Measurements from ENCODE around the gene TRIM47.
"Not testable (repeated sequence)": the region's sequence is repeated elsewhere in the genome, so short reads cannot be mapped to it uniquely, and the experiment has no call there.

TRIM47 gene

DNA sequence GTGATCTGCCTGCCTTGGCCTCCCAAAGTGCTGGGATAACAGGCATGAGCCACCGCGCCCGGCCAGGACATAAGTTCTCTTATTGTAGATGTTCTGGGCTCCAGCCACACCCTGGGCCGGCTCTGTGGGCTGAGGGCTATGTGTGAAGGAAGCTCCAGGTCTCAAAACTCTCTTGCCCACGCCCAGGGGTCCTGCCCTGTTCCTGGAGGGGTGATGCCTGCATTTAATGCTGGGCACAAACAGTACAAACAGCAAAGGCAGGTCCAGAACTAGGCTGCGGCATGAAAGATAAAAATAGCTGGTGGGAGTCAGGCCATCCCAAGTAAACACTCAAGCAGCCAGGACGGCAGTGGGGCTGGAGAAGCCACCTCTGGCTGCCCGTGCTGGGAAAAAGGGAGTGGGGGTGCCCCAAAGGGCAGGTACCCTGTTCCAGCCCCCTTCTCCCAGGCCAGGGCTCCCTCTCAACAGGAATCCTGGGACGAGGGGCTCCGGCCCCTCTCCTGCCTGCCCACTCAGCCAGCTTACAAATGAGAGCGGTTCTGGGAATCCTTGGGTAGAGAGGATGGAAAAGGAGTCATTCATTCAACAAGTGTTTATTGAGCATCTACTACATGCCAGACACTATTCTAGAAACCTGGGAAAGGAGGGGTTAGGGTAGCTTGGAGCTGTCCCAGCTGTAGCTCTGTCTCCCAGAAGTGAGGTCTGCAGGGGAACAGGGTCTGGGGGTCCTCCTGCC lies 4.6 kb downstream of the TRIM47 start:
- TF ChIP-seq, protein P1, sequence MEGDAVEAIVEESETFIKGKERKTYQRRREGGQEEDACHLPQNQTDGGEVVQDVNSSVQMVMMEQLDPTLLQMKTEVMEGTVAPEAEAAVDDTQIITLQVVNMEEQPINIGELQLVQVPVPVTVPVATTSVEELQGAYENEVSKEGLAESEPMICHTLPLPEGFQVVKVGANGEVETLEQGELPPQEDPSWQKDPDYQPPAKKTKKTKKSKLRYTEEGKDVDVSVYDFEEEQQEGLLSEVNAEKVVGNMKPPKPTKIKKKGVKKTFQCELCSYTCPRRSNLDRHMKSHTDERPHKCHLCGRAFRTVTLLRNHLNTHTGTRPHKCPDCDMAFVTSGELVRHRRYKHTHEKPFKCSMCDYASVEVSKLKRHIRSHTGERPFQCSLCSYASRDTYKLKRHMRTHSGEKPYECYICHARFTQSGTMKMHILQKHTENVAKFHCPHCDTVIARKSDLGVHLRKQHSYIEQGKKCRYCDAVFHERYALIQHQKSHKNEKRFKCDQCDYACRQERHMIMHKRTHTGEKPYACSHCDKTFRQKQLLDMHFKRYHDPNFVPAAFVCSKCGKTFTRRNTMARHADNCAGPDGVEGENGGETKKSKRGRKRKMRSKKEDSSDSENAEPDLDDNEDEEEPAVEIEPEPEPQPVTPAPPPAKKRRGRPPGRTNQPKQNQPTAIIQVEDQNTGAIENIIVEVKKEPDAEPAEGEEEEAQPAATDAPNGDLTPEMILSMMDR (conservative IDR thresholded peaks at IDR 0.05; ENCODE audit: low read length) = no peak
- H3K4me3 ChIP-seq (ENCODE audit: low read length) = no peak overlapping the region
- no peak for DNase-seq (ENCODE audit: low read depth)

DNA sequence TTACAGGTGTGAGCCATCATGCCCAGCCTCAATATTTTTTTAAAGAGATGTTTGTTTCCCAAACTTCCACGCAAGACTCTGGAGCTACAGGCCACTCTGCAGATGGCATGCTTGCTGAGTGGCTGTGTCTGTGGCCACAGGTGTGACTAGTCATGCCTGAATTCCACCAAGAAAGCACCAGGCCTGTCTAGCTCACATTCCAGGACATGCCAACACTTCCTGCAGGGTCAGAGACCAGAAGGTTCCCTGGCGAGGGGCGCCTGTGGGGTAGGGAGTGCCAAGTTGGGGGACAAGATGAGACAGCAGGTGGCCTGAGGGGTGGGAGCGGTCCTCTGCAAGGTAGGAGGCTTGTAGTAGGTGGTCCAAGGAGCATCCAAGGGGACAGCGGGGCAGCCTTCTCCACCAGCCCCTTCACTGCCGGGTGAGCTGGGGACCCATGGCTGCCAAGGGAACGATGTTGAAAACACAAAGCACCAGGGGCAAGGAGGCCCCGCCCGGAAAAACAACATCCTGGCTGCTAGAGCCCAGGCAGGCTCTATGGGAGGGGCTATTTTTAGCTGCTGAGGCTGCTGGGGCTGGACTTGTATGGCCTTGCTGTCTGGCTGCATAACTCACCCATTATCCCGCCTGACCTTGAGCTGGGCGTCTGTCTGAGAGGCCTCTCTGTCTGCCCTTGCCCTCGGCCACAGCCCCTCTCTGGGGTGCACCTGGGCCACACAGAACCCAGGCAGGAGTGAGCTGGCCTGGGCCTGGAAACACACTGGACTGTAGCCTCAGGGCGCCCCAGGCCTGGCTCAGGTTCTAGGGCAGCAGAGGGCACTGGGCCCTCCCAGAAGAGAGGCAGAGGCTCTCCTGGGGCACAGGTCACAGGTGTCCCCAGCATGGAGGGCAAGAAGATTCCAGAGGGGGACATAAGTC lies 5.7 kb downstream of the TRIM47 start:
- TF ChIP-seq, protein P1 (conservative IDR thresholded peaks at IDR 0.05; ENCODE audit: low read length) = no peak
- peak; percentile 82 for DNase-seq (ENCODE audit: low read depth)
- no peak overlapping the region for H3K4me3 ChIP-seq (ENCODE audit: low read length)

DNA sequence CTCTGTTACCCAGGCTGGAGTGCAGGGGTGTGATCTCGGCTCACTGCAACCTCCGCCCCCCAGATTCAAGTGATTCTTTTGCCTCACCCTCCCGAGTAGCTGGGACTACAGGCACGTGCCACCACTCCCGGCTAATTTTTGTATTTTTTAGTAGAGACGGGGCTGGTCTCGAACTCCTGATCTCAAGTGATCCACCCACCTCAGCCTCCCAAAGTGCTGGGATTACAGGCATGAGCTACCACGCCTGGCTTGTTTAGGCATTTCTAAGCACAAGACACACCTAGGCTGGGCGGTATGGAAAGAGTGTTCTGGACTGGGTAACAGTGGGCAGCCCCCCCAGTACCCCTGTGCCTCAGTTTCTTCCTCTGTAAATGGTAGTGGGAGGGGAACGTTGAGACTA lies 8.2 kb downstream of the TRIM47 start:
- DNase-seq (ENCODE audit: low read depth) = not testable (repeated sequence)
- peak overlapping the region; percentile 29 for H3K4me3 ChIP-seq (ENCODE audit: low read length)

DNA sequence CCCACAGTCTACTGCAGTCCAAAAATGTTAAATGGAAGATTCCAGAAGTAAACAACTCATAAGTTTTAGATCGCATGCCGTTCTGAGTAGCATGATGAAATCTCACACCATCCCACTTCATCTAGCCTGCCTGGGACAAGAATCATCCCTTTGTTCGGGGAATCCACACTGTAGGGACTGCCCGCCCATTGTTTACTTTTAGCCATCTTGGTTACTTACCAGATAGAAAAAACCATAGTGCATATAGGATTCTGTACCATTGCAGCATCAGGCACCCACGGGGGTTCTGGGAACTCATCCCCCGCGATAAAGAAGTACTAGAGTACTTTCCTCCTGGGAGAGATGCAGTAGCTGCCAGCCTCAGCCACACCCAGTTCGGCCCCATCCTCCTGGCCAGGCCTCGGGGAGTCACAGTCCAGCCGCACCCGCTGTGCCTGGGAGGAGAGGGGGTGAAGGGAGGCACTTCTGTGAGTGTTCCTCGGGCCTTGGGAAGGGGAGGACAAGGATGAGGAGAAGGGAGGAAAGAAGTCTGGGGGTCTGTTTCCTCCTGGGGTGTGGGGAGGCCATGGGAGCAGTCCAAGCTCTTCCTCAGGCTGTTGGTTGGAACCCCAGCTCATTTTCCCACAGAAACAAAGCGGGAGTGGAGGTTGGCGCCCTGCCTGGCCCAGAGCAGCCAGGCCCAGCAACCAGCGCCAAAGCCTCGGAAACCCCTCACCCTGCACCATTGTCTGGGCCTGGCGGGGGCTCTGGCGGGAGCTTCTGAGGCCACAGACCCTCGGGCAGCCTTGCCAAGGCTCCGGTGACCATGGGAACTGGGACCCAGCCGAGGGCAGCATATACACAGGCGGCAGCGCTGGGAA lies 8.9 kb downstream of the TRIM47 start:
- TF ChIP-seq, protein P1 (conservative IDR thresholded peaks at IDR 0.05; ENCODE audit: low read length) = no peak
- peak overlapping the region; percentile 29 for H3K4me3 ChIP-seq (ENCODE audit: low read length)
- DNase-seq (ENCODE audit: low read depth) = peak; percentile 84

DNA sequence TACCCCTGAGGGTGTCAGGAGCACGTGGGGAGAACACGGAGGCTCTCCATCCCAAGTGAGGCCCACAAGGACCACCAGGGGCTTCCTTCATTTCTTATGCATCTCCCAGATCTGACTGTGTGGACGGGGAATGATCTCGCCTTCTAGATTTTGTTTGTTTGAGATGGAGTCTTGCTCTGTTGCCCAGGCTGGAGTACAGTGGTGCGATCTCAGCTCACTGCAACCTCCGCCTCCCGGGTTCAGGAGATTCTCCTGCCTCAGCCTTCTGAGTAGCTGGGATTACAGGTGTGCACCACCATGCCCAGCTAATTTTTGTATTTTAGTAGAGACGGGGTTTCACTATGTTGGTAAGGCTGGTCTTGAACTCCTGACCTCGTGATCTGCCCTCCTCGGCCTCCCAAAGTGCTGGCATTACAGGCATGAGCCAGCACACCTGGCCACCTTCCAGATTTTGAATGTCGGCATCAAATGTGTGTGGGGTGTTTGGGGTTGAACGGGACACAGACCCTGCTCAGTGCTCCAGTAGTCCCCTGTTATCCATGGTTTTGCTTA lies 9.6 kb downstream of the TRIM47 start:
- H3K4me3 ChIP-seq (ENCODE audit: low read length); DNase-seq (ENCODE audit: low read depth): not testable (repeated sequence)

DNA sequence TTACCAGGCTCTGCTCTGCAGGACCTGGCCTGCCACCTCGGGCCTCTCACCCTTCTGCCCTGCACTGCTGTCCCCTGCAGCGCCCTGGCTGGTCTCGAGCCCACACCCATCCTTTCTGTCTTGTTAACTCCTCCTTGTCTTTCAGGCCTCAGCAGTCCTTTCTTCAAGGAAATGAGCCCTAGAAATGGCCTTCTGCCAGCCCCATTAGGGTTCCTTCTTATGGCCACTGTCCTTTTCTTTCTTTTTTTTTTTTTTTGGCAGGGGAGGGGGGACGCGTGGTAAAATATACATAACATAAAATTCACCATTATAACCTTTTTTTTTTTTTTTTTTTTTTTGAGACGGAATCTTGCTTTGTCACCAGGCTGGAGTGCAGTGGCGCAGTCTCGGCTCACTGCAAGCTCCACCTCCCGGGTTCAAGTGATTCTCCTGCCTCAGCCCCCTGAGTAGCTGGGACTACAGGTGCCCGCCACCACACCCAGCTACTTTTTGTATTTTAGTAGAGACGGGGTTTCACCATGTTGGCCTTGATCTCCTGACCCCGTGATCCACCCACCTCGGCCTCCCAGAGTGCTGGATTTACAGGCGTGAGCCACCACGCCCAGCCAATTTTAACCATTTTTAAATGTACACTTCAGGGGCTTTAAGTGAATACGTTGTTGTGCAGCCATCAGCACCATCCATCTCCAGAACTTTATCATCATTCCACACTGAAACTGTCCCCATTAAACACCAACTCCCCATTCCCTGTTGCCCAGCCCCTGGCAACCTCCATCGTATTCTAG lies 12.8 kb downstream of the TRIM47 start:
- DNase-seq (ENCODE audit: low read depth); H3K4me3 ChIP-seq (ENCODE audit: low read length): not testable (repeated sequence)

DNA sequence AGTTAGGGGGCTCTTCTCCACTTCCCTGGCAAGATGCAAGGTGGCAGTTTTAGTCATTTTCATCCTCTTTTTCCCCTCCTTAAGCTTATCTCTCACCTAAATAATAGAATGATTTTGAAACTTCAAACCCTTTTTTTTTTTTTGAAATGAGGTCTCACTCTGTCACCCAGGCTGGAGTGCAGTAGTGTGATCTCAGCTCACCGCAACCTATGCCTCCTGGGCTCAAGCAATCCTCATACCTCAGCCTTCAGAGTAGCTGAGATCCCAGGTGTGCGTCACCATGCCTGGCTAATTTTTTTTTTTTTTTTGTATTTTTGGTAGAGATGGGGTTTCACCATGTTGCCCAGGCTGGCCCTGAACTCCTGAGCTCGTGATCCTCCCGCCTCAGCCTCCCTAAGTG lies 13.5 kb downstream of the TRIM47 start:
- not testable (repeated sequence) for DNase-seq (ENCODE audit: low read depth); H3K4me3 ChIP-seq (ENCODE audit: low read length)

DNA sequence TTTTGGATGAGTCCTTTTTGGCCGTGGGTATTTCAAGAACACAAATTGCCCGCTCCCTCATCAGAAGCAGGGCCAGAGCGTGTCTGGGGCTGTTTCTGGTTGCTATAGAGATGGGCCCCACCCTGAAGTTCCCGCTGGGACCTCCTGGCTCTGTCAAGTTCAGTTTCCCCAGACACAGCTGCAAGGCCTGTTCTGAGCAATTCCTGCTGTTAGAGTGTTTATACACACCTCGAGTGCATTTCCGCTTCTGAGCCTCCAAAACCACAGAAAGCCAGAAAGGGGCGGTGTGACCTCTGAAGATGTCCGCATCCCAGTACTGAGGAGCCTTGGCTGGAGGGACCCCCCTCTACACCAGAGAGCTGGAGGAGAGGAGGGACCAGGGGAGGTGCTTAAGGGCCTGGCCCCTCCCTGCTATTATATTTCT lies 13.9 kb downstream of the TRIM47 start:
- TF ChIP-seq, protein P1 (conservative IDR thresholded peaks at IDR 0.05; ENCODE audit: low read length) = no peak
- DNase-seq (ENCODE audit: low read depth) = peak; percentile 80

More for the DNA sequence above, 13.9 kb downstream of the TRIM47 start:
- H3K4me3 ChIP-seq (ENCODE audit: low read length) = no peak overlapping the region

Measured in AG10803 (cell line).